GM12892 (cell line): Measurements from ENCODE around the gene RASL10A.

Experiments used
- DNase-seq: peaks from one replicate; pipeline ENCODE4 v3.0.0; 2011; ENCODE audit not compliant: insufficient read length
- FAIRE-seq: peaks from 2 replicates; lab custom pipeline; 2011; peaks lifted over from hg19 to GRCh38; lab: Jason Lieb, UNC
- POLR2A ChIP-seq: IDR thresholded peaks from 2 replicates; pipeline ENCODE4 v1.6.1; 2011; ENCODE audit warnings: low read depth, low read length, control low read depth
- POLR2AphosphoS5 ChIP-seq: IDR thresholded peaks from 2 replicates; pipeline ENCODE4 v1.6.1; 2011; ENCODE audit warnings: low read depth, low read length, control low read depth
- TAF1 ChIP-seq: IDR thresholded peaks from 2 replicates; pipeline ENCODE4 v1.6.1; 2011; ENCODE audit warnings: low read depth, mild to moderate bottlenecking, control low read depth, low read length, borderline replicate concordance

Gene RASL10A

DNA sequence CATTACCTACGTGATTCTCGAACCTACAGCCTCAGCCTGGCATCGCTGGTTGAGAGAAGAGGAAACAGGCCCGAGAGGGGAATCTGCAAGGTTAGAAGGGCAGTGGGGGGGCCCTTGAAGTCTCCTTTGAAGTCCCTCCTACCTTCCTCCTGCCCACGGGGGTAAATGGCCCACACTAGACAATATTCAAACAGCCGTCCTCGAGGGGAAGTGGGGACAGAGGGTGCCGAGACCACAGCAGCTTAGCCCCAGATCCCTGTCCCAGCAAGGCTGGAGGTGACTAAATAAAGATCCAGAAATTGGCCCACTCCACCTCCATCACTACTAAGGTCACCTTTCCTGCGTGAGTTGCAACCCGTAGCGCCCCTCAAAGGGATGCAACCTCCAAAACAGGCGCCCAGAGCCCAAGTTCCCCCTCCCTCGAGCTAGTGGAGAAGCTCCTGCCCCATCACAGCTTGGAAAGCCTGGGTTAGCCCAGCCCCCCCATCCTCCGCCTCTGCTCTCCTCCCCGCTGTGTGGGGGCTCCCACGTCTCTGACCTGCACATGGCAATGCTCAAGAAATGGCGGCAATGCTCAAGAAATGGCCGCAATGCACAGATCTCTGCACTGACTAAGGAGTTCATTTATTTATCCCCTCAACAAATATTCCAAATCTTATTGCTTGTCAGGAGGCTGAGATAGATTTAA is 788 bp upstream of the RASL10A start:
- TF ChIP-seq POLR2A (no peak), POLR2AphosphoS5 (no peak), TAF1 (no peak)
- FAIRE-seq (no peak), DNase-seq (no peak)

DNA sequence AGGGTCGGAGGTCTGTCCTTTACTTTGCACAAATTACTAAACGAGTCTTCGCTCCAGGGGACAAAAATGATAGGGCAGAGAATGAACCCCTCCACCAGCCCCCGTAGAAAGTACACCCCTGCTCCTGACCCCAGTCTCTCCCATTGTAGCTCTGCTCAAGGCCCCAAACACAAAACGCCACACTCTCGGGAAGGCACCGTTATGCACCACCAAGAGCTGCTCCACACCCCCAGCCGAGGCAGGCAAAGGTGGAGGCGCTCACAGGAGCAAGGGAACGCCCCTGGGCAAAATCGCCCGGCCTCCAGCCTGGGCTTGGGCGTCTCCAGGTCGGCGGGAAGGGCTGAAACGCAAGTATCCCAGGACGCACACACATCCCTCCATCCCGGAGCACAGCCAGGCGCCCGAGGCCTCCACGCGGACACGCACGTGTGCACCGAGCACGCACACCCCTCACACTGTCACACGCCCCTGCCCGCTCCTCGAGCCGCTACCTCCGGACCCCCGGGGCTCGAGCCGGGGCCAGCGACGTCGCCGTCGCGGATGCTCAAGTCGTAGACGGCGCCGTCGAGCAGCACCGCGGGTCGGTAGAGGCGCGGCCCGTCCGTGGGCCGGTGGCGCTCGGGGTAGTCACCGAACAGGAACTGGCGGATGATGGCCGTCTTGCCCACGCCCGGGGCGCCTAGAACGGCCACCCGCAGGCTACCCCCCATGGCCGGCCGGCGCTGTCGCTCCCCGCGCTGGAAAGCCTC is 786 bp downstream of the RASL10A start:
- peak; percentile 39 for DNase-seq
- FAIRE-seq: no peak

DNA sequence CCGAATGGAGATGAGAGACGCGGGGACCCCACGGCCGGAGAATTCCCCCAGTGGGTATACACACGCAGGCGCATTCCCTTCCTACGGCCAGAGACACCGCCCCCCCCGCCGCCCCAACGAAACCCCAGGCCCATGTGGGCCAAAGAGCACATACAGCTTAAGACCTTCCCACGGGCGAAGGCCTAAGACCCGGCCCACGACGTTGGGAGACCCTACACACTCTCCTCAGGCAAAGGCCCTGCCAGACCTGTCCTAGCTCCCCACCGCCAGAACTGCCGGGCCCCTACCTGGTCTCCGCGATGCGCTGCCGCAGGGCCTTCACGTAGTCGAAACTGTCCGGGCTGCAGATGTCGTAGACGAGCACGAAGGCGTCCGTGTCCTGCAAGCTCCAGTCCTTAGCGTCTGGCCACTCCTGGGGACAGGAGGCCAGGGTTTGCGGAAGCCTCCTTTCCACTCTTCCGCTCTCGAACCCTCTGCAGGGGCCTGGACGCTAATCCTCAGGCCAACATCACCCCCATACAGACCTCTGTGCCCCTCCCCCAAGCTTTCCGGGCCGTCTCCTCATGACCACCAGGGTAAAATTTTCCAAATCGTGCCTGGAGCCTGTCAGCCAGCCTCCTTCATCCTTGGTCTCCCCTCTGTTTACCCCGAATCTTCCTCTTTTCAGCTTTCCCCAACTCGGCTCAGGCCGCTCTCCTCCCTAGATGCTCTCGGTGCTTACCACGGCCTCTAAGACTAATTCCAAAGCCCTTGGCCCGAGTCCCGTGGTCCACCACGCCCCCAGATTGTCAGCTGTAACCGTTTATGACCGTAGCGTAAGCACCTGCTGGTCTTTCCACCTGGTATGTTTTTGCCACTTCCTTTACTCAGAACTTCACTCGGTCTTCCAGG is 1.7 kb downstream of the RASL10A start:
- TF ChIP-seq POLR2AphosphoS5 (no peak), POLR2A (no peak)
- peak; percentile 27 for DNase-seq
- no peak for FAIRE-seq

More for the DNA sequence above, 786 bp downstream of the RASL10A start:
- no peak for TF ChIP-seq POLR2AphosphoS5
- no peak for TF ChIP-seq TAF1
- no peak for TF ChIP-seq POLR2A

- no peak for FAIRE-seq
- peak; percentile 23 for DNase-seq
These were observed 2.3 kb downstream of the RASL10A start for GRCh38 chr22:29313126-29313575.

DNA sequence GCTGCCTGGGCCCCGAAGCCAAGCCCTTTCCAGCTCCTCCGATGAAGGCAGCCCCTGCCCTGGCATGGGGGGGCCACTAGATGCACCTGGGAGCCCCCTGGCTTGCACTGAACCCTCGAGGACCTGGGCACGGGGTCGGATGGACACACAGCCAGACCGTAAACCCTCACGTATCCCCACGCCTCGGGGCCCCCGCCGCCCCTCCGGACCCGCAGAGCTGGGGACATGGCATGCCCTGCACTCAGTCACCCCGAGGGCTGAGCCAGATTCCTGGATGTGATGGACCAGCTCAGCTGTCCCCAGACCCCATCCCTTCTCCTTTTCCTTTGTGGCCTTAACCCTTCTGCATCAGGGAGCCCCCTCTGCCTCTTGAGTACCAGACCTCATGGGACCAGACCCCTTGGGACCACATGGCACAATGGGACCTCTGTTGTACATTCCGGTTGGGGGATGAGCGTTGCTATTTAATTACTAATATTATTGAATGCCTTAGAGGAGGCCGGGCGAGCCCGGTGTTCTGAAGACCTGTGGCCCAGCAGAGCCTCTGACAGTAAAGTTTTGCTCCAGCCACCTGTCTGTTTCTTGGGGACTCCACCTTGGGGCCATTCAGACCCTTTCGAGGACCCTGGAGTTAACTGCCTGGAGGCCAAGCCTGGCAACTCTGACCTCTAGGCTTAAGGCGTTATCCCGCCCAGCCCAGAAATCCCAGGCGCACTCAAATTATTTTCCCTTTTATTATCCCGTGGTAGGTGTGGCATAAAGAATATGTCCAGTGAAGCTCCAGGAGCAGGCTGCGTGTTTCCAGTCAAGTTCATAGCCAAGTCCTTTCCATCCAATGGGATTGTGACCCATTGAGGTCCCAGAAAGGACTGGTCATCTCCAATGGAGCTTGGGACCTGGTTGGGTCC is 3.0 kb downstream of the RASL10A start:
- peak; percentile 19 for DNase-seq
- no peak for FAIRE-seq

More at GRCh38 chr22:29313126-29313575, 2.3 kb downstream of the RASL10A start:
- TF ChIP-seq POLR2AphosphoS5 (no peak), TAF1 (no peak), POLR2A (no peak)

DNA sequence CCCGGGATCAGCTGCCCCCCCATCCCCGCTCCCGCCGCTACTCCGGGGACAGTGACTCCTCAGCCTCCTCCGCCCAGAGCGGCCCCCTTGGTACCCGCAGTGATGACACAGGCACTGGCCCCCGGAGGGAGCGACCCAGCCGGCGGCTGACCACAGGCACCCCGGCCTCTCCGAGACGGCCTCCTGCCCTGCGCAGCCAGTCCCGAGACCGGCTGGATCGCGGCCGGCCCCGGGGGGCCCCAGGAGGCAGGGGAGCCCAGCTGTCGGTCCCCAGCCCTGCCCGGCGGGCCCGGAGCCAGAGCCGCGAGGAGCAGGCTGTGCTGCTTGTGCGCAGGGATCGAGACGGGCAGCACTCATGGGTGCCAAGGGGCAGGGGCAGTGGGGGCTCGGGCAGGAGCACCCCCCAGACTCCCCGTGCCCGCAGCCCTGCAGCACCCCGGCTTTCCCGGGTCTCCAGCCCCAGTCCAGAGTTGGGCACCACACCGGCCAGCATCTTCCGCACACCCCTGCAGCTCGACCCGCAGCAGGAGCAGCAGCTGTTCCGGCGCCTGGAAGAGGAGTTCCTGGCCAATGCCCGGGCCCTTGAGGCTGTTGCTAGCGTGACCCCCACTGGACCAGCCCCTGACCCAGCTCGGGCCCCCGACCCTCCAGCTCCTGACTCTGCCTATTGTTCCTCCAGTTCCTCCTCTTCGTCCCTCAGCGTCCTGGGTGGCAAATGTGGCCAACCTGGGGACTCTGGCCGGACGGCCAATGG is 3.9 kb downstream of the RASL10A start:
- TF ChIP-seq POLR2AphosphoS5 (no peak), POLR2A (no peak), TAF1 (no peak)
- FAIRE-seq: no peak

More for the DNA sequence above, 3.0 kb downstream of the RASL10A start:
- TF ChIP-seq POLR2A (no peak), POLR2AphosphoS5 (no peak), TAF1 (no peak)

DNA sequence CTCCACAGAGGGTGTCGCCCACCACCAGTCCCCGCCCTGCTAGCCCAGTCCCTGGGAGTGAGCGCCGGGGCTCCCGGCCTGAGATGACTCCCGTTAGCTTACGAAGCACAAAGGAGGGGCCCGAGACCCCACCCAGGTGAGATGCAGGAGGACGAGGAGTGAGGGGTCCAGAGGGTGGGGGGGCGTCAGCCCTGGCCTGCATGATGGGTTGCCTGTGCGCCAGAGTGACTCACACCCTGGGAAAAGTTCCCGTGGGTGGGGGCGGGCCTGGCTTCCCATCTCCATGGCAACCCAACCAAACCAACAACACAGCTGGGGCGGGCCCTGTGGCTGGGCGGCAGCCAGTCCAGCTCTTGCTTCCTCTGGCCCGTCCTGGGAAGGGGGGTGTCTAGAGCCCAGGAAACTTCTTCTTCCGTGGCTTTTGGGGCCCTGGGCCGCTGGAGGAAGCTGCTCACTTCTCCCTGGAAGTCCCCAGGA is 4.6 kb downstream of the RASL10A start:
- peak; percentile 72 for DNase-seq
- TF ChIP-seq POLR2A (no peak), POLR2AphosphoS5 (no peak), TAF1 (no peak)
- peak; percentile 42 for FAIRE-seq

More for the DNA sequence above, 3.9 kb downstream of the RASL10A start:
- DNase-seq: peak; percentile 18

DNA sequence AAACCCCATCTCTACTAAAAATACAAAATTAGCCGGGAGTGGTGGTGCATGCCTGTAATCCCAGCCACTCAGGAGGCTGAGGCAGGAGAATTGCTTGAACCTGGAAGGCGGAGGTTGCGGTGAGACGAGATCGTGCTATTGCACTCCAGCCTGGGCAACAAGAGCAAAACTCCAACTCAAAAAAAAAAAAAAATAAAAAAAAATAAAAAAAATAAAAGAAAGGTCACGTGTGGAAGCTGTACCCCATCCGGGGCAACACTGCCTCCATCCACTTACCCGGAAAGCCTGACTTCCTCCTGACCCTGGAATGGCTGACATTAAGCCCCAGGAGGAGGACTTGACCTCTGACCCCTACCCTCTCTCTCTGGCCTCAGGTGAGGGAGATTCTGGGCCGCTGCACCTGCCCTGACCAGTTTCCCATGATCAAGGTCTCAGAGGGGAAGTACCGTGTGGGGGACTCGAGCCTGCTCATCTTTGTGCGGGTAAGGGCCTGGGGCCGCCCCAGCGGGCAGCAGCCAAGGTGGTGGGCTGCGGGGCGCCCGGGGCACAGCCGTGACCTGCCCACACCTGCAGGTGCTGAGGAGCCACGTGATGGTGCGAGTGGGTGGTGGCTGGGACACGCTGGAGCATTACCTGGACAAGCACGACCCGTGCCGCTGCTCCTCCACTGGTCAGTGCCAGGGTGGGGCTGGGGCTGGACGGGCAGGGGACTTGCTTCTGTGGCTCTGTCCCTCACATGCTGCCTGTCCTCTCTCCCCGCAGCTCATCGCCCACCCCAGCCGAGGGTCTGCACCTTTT is 5.2 kb downstream of the RASL10A start:
- FAIRE-seq: no peak
- peak; percentile 28 for DNase-seq
- no peak for TF ChIP-seq POLR2A
- TF ChIP-seq TAF1: no peak
- no peak for TF ChIP-seq POLR2AphosphoS5
